Measurements from ENCODE around the gene FAM107B. TPM values are rescaled to one million over a fixed set of nuclear protein-coding genes. Genes with fewer than 3 reads are reported as not detected.

The FAM107B gene
- total RNA-seq, 4 donors from 2014 or later, result 19.5 to 35.2 (median 25.6) TPM

GRCh38 chr10:14803827-14804226 lies 29.1 kb upstream of the FAM107B start:
- H3K27me3 ChIP-seq, result no peaks in the 10 kb centered on the region
- WGBS, result 85% methylated on average over 1 of the region's 1 CpG
- no peak for TF ChIP-seq POLR2A (IDR thresholded peaks at IDR 0.05)
- no peak for TF ChIP-seq POLR2AphosphoS5 (IDR thresholded peaks at IDR 0.05)
- no peak for TF ChIP-seq CTCF (IDR thresholded peaks at IDR 0.05)
- TF ChIP-seq EP300 (IDR thresholded peaks at IDR 0.05), result no peak
- no peaks in the 10 kb centered on the region for H3K9me3 ChIP-seq
- no peak for DNase-seq (ENCODE audit: low spot score in 2 of 2)
- no peak overlapping the region for H3K27ac ChIP-seq
- no peaks in the 10 kb centered on the region for H3K4me1 ChIP-seq
- no peaks in the 10 kb centered on the region for H3K36me3 ChIP-seq
- H3K4me3 ChIP-seq, result no peak overlapping the region

GRCh38 chr10:14801723-14802122 lies 27.0 kb upstream of the FAM107B start:
- Histone ChIP-seq H3K9me3 (no peaks in the 10 kb centered on the region), H3K27me3 (no peaks in the 10 kb centered on the region), H3K36me3 (no peaks in the 10 kb centered on the region), H3K27ac (no peak overlapping the region), H3K4me1 (no peaks in the 10 kb centered on the region), H3K4me3 (no peak overlapping the region)
- no peak for TF ChIP-seq POLR2AphosphoS5 (IDR thresholded peaks at IDR 0.05)
- no peak for TF ChIP-seq CTCF (IDR thresholded peaks at IDR 0.05)
- TF ChIP-seq POLR2A (IDR thresholded peaks at IDR 0.05), result no peak
- no peak for TF ChIP-seq EP300 (IDR thresholded peaks at IDR 0.05)
- no peak for DNase-seq (ENCODE audit: low spot score in 2 of 2)
- WGBS, result 33% methylated on average over 5 of the region's 5 CpGs

- DNase-seq (ENCODE audit: low spot score in 2 of 2), result no peak
- no peaks in the 10 kb centered on the region for H3K36me3 ChIP-seq
- H3K4me1 ChIP-seq, result no peaks in the 10 kb centered on the region
- H3K4me3 ChIP-seq, result no peak overlapping the region
- H3K27me3 ChIP-seq, result no peaks in the 10 kb centered on the region
- no peak for TF ChIP-seq POLR2A (IDR thresholded peaks at IDR 0.05)
- TF ChIP-seq CTCF (IDR thresholded peaks at IDR 0.05), result no peak
- TF ChIP-seq POLR2AphosphoS5 (IDR thresholded peaks at IDR 0.05), result no peak
- TF ChIP-seq EP300 (IDR thresholded peaks at IDR 0.05), result no peak
- no peaks in the 10 kb centered on the region for H3K9me3 ChIP-seq
- 58% methylated on average over 1 of the region's 1 CpG for WGBS
- no peak overlapping the region for H3K27ac ChIP-seq
These were observed 25.7 kb upstream of the FAM107B start for GRCh38 chr10:14800397-14800796.

DNA sequence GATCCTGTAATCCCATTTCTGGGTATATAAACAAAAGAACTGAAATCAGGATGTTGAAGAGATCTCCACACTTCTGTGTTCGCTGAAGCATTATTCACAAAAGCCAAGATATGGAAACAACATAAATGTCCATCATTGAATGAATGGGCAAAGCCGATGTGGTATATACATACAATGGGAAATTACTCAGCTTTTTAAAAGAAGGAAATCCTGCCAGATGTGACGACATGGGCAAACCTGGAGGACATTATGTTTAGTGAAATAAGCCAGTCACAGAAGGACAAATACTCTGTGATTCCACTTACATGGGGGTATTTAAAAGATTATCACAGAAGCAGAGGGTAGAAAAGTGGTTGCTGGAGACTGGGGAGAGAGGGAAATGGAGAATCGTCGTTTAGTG lies 23.9 kb upstream of the FAM107B start:
- H3K4me3 ChIP-seq, result no peak overlapping the region
- no peaks in the 10 kb centered on the region for H3K4me1 ChIP-seq
- H3K27me3 ChIP-seq, result no peaks in the 10 kb centered on the region
- no peak overlapping the region for H3K27ac ChIP-seq
- no peak for DNase-seq (ENCODE audit: low spot score in 2 of 2)
- no peaks in the 10 kb centered on the region for H3K9me3 ChIP-seq
- TF ChIP-seq POLR2A (IDR thresholded peaks at IDR 0.05) (no peak), POLR2AphosphoS5 (IDR thresholded peaks at IDR 0.05) (no peak), EP300 (IDR thresholded peaks at IDR 0.05) (no peak), CTCF (IDR thresholded peaks at IDR 0.05) (no peak)
- 55% methylated on average over 5 of the region's 5 CpGs for WGBS
- H3K36me3 ChIP-seq, result no peaks in the 10 kb centered on the region

- Histone ChIP-seq H3K4me1 (no peaks in the 10 kb centered on the region), H3K27me3 (no peaks in the 10 kb centered on the region), H3K4me3 (no peak overlapping the region), H3K36me3 (no peaks in the 10 kb centered on the region), H3K9me3 (peaks cover 7% of the 10 kb centered on the region), H3K27ac (no peak overlapping the region)
- WGBS, result 48% methylated on average over 5 of the region's 5 CpGs
- TF ChIP-seq POLR2A (IDR thresholded peaks at IDR 0.05) (no peak), POLR2AphosphoS5 (IDR thresholded peaks at IDR 0.05) (no peak), EP300 (IDR thresholded peaks at IDR 0.05) (no peak), CTCF (IDR thresholded peaks at IDR 0.05) (no peak)
- DNase-seq (ENCODE audit: low spot score in 2 of 2), result no peak
These were observed 13.2 kb upstream of the FAM107B start for GRCh38 chr10:14787938-14788337.

Measured in suprapubic skin (tissue), 4 donors.